Heart left ventricle (tissue), 13 donors: ENCODE data around the gene AJAP1.

Source experiments
- POLR2A ChIP-seq, 2 donors: fragments of 450-650 bp; IDR thresholded peaks; one replicate each; pipeline ENCODE4 v1.6.1; 2017; ENCODE audit warnings: antibody characterized with exemption in 2 of 2, mild to moderate bottlenecking in 2 of 2, moderate library complexity in 2 of 2
- TF ChIP-seq, protein P1 (sequence below), 12 donors: fragments of 200-600 bp; sonication (generic) in 4 of 12; IDR thresholded peaks; one replicate each; pipeline versions ENCODE4 v1.5.0 to v1.8.0; 2018 to 2022; ENCODE audit warnings: antibody characterized with exemption in 12 of 12, mild to moderate bottlenecking in 5 of 12
- donor health status: ischemic (EF 13 %, LVEDD 7.1; RV severe dilation, severe dysfunction).
- donor health status: DM: no; HTN: yes; CAD: no.
- donor health status: DM: no; HTN: no; CAD: no.
- donor health status: ischemic (EF 25% LVEDD 6.9; RV normal size, moderate dysfunction).
- donor health status: ischemic (EF 25% LVEDD 5.7; RV mildly dilated, moderate dysfunction).
- donor health status: ischemic (EF 35%, LVEDD 5.7; RV mildly dilated, moderate dysfunction).
- donor health status: nonischemic (EF 11% LVEDD 7.7; RV severe dilation, severe dysfunction).
- donor health status: DM: yes; HTN: yes; CAD: no.
- donor health status: PGD.
- donor health status: ischemic (EF 29% LVEDD 5.4; RV normal size, mild dysfunction).
- donor health status: nonischemic (EF 23%, LVEDD 6.1; RV moderate dilation, normal function).

DNA sequence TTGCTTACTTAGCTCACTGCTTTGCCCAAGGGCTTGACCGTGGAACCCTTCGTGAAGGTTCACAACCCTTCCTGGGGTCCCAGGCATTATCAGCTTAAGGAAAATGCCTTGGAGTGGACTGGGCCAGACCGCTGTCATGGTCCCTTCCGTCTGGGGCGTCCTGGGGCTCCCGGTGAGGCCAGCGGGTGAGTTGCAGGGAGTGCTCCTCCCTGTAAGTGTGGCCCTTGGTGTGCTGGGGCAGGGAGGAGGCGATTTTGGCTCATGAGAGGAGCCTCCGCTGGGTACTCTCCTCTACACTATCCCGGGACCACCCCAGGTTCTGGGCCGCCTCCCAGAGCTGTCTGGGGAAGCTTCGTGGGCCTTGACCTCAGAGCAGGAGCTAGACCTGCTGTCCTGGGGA, 48.1 kb downstream of the AJAP1 start:
- TF ChIP-seq, protein P1, sequence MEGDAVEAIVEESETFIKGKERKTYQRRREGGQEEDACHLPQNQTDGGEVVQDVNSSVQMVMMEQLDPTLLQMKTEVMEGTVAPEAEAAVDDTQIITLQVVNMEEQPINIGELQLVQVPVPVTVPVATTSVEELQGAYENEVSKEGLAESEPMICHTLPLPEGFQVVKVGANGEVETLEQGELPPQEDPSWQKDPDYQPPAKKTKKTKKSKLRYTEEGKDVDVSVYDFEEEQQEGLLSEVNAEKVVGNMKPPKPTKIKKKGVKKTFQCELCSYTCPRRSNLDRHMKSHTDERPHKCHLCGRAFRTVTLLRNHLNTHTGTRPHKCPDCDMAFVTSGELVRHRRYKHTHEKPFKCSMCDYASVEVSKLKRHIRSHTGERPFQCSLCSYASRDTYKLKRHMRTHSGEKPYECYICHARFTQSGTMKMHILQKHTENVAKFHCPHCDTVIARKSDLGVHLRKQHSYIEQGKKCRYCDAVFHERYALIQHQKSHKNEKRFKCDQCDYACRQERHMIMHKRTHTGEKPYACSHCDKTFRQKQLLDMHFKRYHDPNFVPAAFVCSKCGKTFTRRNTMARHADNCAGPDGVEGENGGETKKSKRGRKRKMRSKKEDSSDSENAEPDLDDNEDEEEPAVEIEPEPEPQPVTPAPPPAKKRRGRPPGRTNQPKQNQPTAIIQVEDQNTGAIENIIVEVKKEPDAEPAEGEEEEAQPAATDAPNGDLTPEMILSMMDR (IDR thresholded peaks at IDR 0.05), result no peak
- TF ChIP-seq POLR2A (IDR thresholded peaks at IDR 0.05), result no peak
